Activated CD8-positive, alpha-beta T cell treated with anti-CD3 and anti-CD28 coated beads for 36 hours (primary cell): Measurements from ENCODE around the gene GNA12. TPM values are rescaled to one million over a fixed set of nuclear protein-coding genes. Genes with fewer than 3 reads are reported as not detected.

Experiments used
- ATAC-seq: fragments of 200-7000 bp; cut with Tn5 transposase; one replicate; pipeline ENCODE4 v1.10.0; 2021; ENCODE audit warnings: mild to moderate bottlenecking, moderate library complexity
- CTCF ChIA-PET: fragments of 350-600 bp; sonication (Branson Sonifier 250); formaldehyde crosslinking; loops from one replicate; lab custom pipeline; 2021; ENCODE audit warnings: antibody characterized with exemption; lab: Charles Lee
- POLR2A ChIA-PET: fragments of 350-600 bp; sonication (Branson Sonifier 250); formaldehyde crosslinking; loops from one replicate; lab custom pipeline; 2021; ENCODE audit warnings: antibody characterized with exemption; lab: Charles Lee
- DNase-seq: peaks from one replicate; pipeline ENCODE4 v3.0.0-alpha.2; 2020
- H3K27ac Mint-ChIP-seq: one replicate; pipeline ENCODE4 v1.8.0; 2021; ENCODE audit warnings: mild to moderate bottlenecking, mixed read lengths
- H3K27me3 Mint-ChIP-seq: one replicate; pipeline ENCODE4 v1.8.0; 2021; ENCODE audit warnings: mixed read lengths
- H3K36me3 Mint-ChIP-seq: one replicate; pipeline ENCODE4 v1.8.0; 2021; ENCODE audit warnings: low read depth, mixed read lengths
- H3K4me1 Mint-ChIP-seq: one replicate; pipeline ENCODE4 v1.8.0; 2021; ENCODE audit warnings: low read depth, mixed read lengths
- H3K4me3 Mint-ChIP-seq: one replicate; pipeline ENCODE4 v1.8.0; 2021; ENCODE audit warnings: mild to moderate bottlenecking, moderate library complexity, mixed read lengths
- H3K9me3 Mint-ChIP-seq: one replicate; pipeline ENCODE4 v1.8.0; 2021; ENCODE audit warnings: mixed read lengths
- intact Hi-C: fragments of 100-400 bp; cut with micrococcal nuclease; formaldehyde crosslinking; loops from one replicate; pipeline ENCODE4 v1.10.0; 2022
- total RNA-seq, 2 experiments: library from RNA; stranded (reverse); gene quantifications; one replicate each; pipeline ENCODE4 v1.2.3, GENCODE V29; 2021
- TF ChIP-seq, protein P1 (sequence below): fragments of 200-600 bp; IDR thresholded peaks from one replicate; pipeline ENCODE4 v1.8.0; 2022; ENCODE audit warnings: antibody characterized with exemption, mild to moderate bottlenecking

The GNA12 gene
- total RNA-seq, 2 experiments from 2014 or later = 21.0 to 21.1 TPM

DNA sequence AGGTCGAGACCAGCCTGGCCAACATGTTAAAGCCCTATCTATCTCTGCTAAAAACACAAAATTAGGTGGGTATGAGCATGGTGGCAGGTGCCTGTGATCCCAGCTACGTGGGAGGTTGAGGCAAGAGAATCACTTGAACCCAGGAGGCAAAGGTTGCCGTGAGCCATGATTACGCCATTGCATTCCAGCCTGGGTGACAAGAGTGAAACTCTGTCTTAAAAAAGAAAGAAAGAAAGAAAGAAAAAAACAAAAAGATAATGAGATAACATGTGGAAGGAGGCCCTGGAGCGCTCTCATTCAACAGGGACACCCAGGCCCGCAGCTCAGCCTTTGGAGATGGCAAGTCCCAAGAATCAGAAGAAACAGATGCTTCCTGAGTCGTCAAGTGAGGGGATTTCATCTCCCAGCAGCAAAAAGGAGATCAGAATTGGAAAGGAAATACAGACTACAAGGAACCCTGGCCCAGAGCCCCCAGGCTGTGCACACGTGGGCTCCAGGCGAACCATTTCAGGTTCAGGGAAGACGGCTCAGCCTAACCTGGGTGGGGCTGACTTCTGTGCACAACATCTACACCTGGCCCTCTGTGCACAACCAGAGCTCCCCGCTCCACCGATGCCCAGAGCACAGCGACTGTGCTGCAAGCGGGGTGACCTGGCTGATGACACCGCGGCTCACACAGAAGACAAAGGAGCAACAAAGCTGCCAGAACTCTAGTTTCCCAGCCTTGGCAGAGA is 33.3 kb downstream of the GNA12 start:
- no peak for ATAC-seq
- TF ChIP-seq, protein P1, sequence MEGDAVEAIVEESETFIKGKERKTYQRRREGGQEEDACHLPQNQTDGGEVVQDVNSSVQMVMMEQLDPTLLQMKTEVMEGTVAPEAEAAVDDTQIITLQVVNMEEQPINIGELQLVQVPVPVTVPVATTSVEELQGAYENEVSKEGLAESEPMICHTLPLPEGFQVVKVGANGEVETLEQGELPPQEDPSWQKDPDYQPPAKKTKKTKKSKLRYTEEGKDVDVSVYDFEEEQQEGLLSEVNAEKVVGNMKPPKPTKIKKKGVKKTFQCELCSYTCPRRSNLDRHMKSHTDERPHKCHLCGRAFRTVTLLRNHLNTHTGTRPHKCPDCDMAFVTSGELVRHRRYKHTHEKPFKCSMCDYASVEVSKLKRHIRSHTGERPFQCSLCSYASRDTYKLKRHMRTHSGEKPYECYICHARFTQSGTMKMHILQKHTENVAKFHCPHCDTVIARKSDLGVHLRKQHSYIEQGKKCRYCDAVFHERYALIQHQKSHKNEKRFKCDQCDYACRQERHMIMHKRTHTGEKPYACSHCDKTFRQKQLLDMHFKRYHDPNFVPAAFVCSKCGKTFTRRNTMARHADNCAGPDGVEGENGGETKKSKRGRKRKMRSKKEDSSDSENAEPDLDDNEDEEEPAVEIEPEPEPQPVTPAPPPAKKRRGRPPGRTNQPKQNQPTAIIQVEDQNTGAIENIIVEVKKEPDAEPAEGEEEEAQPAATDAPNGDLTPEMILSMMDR = no peak
- ChIA-PET POLR2A (no interaction called here), CTCF (no interaction called here)
- no peak for DNase-seq
- Mint-ChIP-seq H3K4me3 (no peak overlapping the region), H3K36me3 (peaks cover 3% of the 10 kb centered on the region), H3K27me3 (no peaks in the 10 kb centered on the region), H3K9me3 (no peaks in the 10 kb centered on the region), H3K4me1 (no peaks in the 10 kb centered on the region), H3K27ac (no peak overlapping the region)
- intact Hi-C loops = no loop called here

DNA sequence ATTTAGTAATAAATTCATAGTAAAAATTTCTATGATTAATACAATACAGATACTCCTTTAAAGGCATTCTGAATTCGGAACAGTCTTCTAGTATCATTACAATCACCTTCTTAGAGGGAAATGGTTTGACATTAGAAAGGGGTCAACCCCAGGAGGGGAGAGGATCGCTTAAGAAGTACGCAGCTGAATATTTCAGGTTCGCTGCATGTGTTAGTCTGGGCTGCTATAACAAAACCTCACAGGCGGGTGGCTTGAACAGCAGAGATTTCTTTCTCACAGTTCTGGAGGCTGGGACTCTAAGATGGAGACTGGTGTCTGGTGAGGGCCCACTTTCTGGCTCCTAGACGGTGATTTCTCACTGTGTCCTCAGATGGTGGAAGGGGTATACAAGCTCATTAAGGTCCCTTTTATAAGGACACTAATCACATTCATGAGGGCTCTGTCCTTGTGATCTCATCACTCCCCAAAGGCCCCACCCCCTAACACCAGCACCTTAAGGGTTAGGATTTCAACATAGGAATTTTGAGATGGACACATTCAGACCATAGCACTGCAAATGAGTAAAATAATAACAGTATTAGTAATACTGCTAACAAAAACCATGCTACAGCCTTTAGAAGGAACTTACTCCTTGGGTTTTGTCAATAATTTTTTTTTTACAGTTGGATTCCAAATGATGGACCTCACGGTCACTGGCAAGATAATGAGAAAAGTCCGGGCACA is 34.0 kb downstream of the GNA12 start:
- ChIA-PET CTCF (no interaction called here), POLR2A (interaction anchor here (0.6 kb wide), 1 partner anchor 162 kb away, joined by 3 read pairs; no protein-coding TSS in a partner anchor)
- intact Hi-C loops = no loop called here
- no peak overlapping the region for H3K27ac Mint-ChIP-seq
- no peaks in the 10 kb centered on the region for H3K4me1 Mint-ChIP-seq
- H3K9me3 Mint-ChIP-seq = no peaks in the 10 kb centered on the region
- ATAC-seq (no peak), DNase-seq (no peak)
- H3K36me3 Mint-ChIP-seq = peaks cover 3% of the 10 kb centered on the region
- no peak overlapping the region for H3K4me3 Mint-ChIP-seq
- TF ChIP-seq, protein P1 = no peak
- no peaks in the 10 kb centered on the region for H3K27me3 Mint-ChIP-seq

DNA sequence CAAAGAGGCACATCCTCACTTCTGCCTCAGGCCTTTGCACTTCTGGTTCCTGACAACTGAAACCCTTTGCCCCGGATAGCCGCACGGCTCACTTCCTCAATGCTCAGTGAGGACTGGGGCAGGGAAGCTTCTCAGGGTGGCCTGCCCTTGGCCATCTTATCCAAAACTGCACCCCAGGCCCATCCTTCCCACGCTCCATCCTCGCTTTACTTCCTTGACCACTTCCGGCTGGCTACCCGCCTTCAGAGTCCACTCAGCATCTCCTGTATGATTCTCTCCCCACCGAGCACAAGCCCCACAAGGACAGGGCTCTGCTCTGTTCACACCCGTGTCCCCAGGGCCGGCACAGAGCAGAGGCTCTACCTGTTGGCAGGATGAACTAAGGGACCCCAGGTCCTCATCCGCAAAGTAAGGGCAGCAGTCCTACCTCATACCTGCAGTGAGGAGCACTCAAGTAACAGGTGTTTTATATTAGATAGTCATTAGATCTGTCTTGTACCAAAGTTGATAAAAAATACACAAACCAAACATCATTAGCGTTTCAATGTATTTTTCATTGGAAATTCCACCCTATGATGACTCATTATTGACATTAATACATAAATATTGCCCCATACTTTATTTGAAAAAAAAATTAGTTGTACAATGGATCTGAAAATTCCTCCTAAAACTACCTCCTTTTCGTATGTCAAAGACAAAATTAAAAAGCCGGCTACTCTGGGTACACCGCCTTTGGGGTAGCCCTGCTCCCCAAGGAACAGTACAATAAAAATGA is 35.0 kb downstream of the GNA12 start:
- intact Hi-C loops = no loop called here
- Mint-ChIP-seq H3K36me3 (peaks cover 3% of the 10 kb centered on the region), H3K9me3 (no peaks in the 10 kb centered on the region)

DNA sequence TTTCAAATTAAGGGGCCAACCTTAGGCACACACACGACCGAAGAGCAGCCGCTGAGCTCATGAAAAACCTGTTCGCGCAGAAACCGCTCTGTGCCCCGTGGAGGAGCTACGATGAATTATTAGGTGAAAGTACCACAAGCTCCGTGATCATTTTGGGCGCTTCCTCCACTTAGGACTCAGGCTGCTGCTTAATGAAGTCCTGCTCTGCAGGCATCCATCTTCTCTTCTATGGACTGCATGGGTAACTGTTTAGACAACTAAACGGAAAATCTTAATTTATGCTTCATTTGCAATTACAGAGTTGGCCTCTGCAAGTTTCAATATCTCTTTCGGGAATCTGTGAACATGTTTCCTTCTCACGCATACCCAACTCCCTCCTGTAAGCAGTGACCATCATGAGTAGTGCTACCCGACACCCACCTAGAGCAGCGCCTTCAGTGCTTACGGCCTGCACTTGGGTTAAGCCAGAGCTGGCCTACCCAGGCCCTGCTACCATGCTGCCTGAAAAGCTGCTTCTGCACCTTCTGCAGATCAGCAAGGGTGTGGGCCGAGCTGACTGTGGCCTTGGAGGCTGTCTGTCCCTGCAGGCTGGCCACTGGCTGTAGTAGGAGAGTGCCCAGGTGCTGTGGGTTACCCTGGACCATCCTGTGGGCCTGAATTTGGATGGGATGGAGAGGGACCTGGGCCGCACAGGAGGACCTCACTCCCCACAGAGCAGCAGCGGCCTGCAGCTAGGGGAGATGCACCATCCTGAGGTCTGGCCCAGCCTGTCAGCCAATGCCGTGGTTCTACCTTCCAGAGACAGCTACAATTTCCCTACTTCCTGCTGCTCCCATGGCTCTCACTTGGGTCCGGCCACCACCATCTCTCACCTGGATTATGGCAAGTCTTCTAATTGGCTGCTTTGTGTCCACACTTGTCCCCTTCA is 36.0 kb downstream of the GNA12 start:
- Mint-ChIP-seq H3K4me3 (no peak overlapping the region), H3K36me3 (no peaks in the 10 kb centered on the region), H3K27me3 (no peaks in the 10 kb centered on the region), H3K9me3 (no peaks in the 10 kb centered on the region), H3K4me1 (peaks cover 3% of the 10 kb centered on the region), H3K27ac (no peak overlapping the region)
- TF ChIP-seq, protein P1 = no peak
- DNase-seq (no peak), ATAC-seq (no peak)
- ChIA-PET POLR2A (interaction anchor here (0.9 to 1.3 kb wide), 2 partner anchors 25 to 504 kb away, joined by 3 read pairs; no protein-coding TSS in a partner anchor), CTCF (interaction anchor here (1.0 to 1.1 kb wide), 2 partner anchors 48 to 98 kb away, joined by 3 to 4 read pairs; no protein-coding TSS in a partner anchor)
- intact Hi-C loops = no loop called here

More for the DNA sequence above, 35.0 kb downstream of the GNA12 start:
- DNase-seq = no peak
- H3K4me3 Mint-ChIP-seq = no peak overlapping the region
- POLR2A ChIA-PET = no interaction called here
- TF ChIP-seq, protein P1 = no peak
- CTCF ChIA-PET = no interaction called here
- H3K27me3 Mint-ChIP-seq = no peaks in the 10 kb centered on the region
- ATAC-seq = no peak
- H3K4me1 Mint-ChIP-seq = no peaks in the 10 kb centered on the region
- no peak overlapping the region for H3K27ac Mint-ChIP-seq
